GM12865 (cell line): ENCODE results near the gene CASK.

Source experiments
- DNase-seq: peaks from one replicate; pipeline ENCODE4 v3.0.0; 2010; ENCODE audit warnings: low read depth
- H3K4me3 ChIP-seq: 2 replicates; pipeline ENCODE4 v1.5.1; 2011; ENCODE audit warnings: mild to moderate bottlenecking, low read depth, low read length, control low read depth
- CTCF ChIP-seq: IDR thresholded peaks from 2 replicates; pipeline ENCODE4 v1.5.1; 2011; ENCODE audit warnings: low read length, control low read depth, low read depth, inconsistent platforms; ENCODE audit not compliant: insufficient read depth; ENCODE audit errors: missing control alignments

Gene CASK

GRCh38 chrX:41846714-41847113, 76.6 kb downstream of the CASK start:
- H3K4me3 ChIP-seq = no peak overlapping the region
- DNase-seq = no peak
- no peak for TF ChIP-seq CTCF

DNA sequence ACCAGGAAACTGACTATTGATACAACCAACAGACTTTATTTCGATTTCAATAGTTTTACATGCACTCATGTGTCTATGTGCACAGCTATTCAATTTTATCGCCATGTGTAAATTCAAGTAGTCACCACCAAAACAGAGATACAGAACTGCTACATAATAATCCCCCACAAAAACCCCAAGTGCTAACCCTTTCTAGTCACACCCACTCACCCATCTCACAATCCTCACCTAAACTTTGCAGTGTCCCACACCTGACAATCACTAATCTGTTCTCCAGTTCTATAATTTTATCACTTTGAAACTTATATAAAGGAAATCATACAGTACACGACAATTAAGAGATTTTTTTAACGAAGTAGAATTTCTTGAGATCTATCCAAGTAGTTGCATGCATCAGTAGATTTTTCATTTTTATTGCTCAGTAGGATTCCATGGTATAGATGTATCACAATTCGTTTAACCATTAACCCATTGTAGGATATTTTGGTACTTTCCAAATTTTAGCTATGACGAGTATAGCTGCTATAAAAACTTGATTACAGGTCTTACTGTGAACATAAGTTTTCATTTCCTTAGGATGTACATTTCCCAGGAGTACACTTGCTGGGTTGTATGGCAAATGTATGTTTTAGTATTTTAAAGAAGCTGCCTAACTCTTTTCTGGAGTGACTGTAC, 85.9 kb downstream of the CASK start:
- DNase-seq = peak; percentile 6
- no peak overlapping the region for H3K4me3 ChIP-seq
- TF ChIP-seq CTCF = no peak

DNA sequence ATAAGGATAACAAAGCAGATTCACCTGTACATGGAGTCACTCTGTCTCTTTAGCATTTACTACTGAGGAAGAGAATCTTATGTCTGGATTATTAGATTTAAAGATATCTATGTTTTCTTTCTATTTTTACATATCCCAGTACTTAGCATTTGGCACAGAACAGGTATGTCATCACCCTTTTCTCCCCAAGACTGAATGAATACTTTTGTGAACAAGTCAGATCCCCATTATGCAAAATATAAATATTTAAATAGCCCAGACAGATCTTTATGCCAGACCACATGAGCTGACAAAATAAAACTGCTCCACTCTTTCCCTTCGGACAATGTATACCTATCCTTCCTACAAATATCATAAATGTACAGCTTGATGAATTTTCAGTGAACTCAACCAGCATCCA, 94.5 kb downstream of the CASK start:
- DNase-seq = no peak
- H3K4me3 ChIP-seq = no peak overlapping the region
- TF ChIP-seq CTCF = no peak

- no peak for DNase-seq
- no peak for TF ChIP-seq CTCF
- H3K4me3 ChIP-seq = no peak overlapping the region
Measured at GRCh38 chrX:41827886-41828285, 95.5 kb downstream of the CASK start.

- H3K4me3 ChIP-seq = no peak overlapping the region
Measured at GRCh38 chrX:41825796-41826195, 97.6 kb downstream of the CASK start.

DNA sequence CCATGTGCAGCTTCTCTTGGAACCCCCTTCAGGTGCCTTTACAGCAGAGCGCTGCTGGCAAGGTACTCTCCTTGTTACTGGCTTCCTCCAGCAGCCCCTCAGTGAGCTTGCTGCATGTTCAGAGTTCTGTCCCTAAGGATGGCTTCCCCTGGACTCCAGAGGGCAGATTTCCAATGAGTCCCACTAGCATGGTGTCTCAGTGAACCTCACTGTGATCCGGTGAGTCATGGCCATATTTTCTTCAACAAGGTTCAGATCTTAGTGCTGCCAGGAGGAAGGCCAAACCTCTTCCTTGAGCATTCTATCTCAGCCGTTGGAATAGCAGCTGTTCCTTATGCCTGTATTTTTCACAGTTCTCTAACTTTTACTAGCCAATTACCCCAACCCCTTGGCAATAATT, 98.8 kb downstream of the CASK start:
- no peak for TF ChIP-seq CTCF
- DNase-seq = no peak
- H3K4me3 ChIP-seq = no peak overlapping the region

More at GRCh38 chrX:41825796-41826195, 97.6 kb downstream of the CASK start:
- no peak for TF ChIP-seq CTCF
- DNase-seq = no peak

DNA sequence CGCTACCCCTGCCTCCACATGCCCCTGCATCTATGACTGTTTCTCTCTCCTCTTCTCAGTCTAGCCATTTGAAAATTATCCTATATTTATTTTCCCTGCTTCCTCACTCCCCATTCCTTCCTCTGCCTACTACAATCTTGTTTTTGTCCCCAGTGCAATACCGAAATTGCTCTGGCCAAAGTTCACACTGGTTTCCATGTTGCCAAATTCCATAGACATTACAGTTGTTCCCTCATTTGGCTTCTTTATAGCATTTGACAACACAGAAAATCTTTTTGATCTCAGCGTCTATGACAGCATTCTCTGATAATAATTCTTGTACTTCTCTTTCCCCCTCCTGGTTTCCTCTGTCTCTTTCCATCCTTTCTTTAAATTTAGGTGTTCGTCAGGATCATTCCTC, 100.0 kb downstream of the CASK start:
- H3K4me3 ChIP-seq = no peak overlapping the region
- TF ChIP-seq CTCF = no peak
- DNase-seq = no peak
